ENCODE results near the gene RAD51B. TPM values are rescaled to one million over a fixed set of nuclear protein-coding genes. Genes with fewer than 3 reads are reported as not detected.
"Not testable (repeated sequence)": the region's sequence is repeated elsewhere in the genome, so short reads cannot be mapped to it uniquely, and the experiment has no call there.

The RAD51B gene
- total and polyA plus RNA-seq, 7 donors: 2.4 to 24.4 (median 7.1) TPM

GRCh38 chr14:68182492-68182891, 362.9 kb downstream of the RAD51B start:
- peaks cover 0 to 49% (median 28%) of the 10 kb centered on the region in 4 donors for H3K4me1 ChIP-seq
- 65 to 88% methylated on average over 5 of the region's 5 CpGs for WGBS, 2 donors
- H3K9me3 ChIP-seq: no peaks in the 10 kb centered on the region
- no peaks in the 10 kb centered on the region for H3K36me3 ChIP-seq
- H3K27me3 ChIP-seq: no peaks in the 10 kb centered on the region
- H3K27ac ChIP-seq: peak overlapping the region in 2 of 4 donors; percentile 21 to 57
- H3K4me3 ChIP-seq: no peak overlapping the region
- intact Hi-C loops (cut with DNase I): no loop called here
- TF ChIP-seq EP300 (IDR thresholded peaks at IDR 0.05) (no peak), CTCF (IDR thresholded peaks at IDR 0.05) (no peak), POLR2A (IDR thresholded peaks at IDR 0.05) (no peak), POLR2AphosphoS5 (IDR thresholded peaks at IDR 0.05) (no peak)
- DNase-seq: no peak

DNA sequence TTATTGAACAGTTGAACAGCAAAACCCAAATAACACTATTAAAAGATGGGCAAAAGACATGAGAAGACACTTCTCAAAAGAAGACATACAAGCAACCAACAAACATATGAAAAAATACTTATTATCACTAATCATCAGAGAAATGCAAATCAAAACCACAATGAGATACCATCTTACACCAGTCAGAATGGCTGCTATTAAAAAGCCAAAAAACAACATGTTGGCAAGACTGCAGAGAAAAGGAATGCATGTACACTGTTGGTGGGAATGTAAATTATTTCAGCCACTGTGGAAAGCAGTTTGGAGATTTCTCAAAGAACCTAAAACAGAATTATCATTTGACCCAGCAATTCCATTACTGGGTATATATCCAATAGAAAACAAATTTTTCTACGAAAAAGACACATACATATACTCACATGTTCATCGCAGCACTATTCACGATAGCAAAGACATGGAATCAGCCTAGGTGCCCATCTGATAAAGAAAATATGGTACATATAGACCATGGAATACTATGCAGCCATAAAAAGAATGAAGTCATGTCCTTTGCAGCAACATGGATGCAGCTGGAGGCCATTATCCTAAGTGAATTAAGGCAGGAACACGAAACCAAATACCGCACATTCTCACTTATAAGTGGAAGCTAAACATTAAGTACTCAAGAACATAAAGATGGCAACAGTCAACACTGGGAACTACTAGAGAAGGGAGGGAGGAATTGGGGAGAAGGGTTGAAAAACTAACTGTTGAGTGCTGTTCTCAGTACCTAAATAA, 367.1 kb downstream of the RAD51B start:
- H3K4me3 ChIP-seq; DNase-seq; H3K9me3 ChIP-seq; H3K27me3 ChIP-seq; H3K36me3 ChIP-seq; intact Hi-C loops (cut with DNase I): not testable (repeated sequence)
- WGBS, 2 donors: 97 to 98% methylated on average over 5 of the region's 5 CpGs
- Histone ChIP-seq H3K27ac (peak overlapping the region in 1 of 4 donors; percentile 11), H3K4me1 (peaks cover 0 to 20% (median 17%) of the 10 kb centered on the region in 4 donors)

GRCh38 chr14:68188174-68188573, 368.6 kb downstream of the RAD51B start:
- H3K27me3 ChIP-seq: no peaks in the 10 kb centered on the region
- H3K36me3 ChIP-seq: no peaks in the 10 kb centered on the region
- intact Hi-C loops (cut with DNase I): no loop called here
- DNase-seq: no peak
- H3K4me3 ChIP-seq: no peak overlapping the region
- H3K4me1 ChIP-seq: peaks cover 0 to 28% (median 20%) of the 10 kb centered on the region in 4 donors
- peak overlapping the region in 2 of 4 donors; percentile 19 to 32 for H3K27ac ChIP-seq
- H3K9me3 ChIP-seq: no peaks in the 10 kb centered on the region
- no peak for TF ChIP-seq POLR2AphosphoS5 (IDR thresholded peaks at IDR 0.05)
- WGBS, 2 donors: 88 to 98% methylated on average over 1 of the region's 1 CpG

DNA sequence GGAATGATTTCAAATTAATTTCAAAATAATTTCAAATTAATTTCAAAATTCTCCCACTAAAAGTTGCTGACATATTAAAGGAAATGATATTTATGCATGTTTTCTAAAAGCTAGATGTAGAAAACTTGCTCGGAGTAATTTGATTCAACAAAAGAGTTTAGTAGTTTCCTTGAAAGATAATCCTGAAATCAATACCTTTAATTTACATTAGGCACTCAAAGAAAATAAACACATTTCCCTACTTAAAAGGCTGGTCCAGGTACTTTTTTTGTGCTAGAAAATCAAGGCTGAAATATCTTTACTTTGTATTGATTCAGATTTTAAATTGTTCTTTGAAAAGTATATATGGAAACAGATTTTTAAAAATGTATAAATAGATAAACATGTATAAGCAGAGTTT, 370.5 kb downstream of the RAD51B start:
- TF ChIP-seq EP300 (IDR thresholded peaks at IDR 0.05) (no peak), POLR2A (IDR thresholded peaks at IDR 0.05) (no peak), CTCF (IDR thresholded peaks at IDR 0.05) (no peak), POLR2AphosphoS5 (IDR thresholded peaks at IDR 0.05) (no peak)
- DNase-seq: no peak
- no peaks in the 10 kb centered on the region for H3K36me3 ChIP-seq
- intact Hi-C loops (cut with DNase I): loop anchor here (5.0 kb wide), 6 partner anchors 88 to 357 kb away; no protein-coding TSS in a partner anchor
- no peaks in the 10 kb centered on the region for H3K9me3 ChIP-seq
- peaks cover 0 to 42% (median 35%) of the 10 kb centered on the region in 4 donors for H3K4me1 ChIP-seq
- WGBS, 2 donors: 99% methylated on average over 1 of the region's 1 CpG
- peak overlapping the region in 1 of 4 donors; percentile 22 for H3K27ac ChIP-seq
- no peaks in the 10 kb centered on the region for H3K27me3 ChIP-seq
- H3K4me3 ChIP-seq: no peak overlapping the region

DNA sequence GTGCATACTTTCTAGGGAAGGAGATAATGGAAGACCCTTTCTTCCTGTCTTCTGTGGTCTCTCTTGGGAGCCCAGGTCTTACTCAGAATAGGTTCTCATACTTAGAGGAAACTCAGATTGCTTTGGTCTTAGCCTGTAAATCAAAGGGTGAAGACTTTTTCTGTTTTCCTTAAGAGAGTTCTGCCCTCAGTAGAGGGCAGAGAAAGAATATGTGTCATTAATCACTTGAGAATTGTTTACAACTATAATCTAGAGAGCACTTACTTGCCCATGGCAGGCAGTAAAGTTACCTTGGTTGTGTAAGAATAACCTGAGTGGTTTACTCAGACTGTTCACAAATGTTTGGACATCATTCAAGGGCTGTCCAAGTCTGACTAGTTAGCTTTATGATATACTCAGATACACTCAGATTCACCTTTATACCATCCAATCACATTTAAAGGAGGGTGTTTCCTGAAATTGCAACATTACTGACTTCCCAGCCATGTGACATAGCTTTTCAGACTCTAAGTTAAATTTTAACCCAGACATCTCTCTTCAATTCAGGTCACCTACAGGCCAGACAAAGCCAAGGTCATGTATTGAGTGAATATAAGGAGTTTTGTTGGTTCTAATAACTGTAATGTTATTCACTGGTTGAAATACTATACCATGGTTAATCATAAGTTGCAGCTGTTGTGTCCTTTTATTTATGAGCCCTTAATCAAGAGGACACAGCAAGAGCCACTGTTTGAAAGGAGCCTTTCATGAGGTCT, 372.2 kb downstream of the RAD51B start:
- Histone ChIP-seq H3K4me1 (peaks cover 0 to 57% (median 36%) of the 10 kb centered on the region in 4 donors), H3K9me3 (no peaks in the 10 kb centered on the region), H3K36me3 (no peaks in the 10 kb centered on the region), H3K4me3 (no peak overlapping the region), H3K27ac (peak overlapping the region in 3 of 4 donors; percentile 82 to 87 (median 85)), H3K27me3 (no peaks in the 10 kb centered on the region)
- DNase-seq: no peak
- TF ChIP-seq EP300 (IDR thresholded peaks at IDR 0.05): peak; percentile 71 to 92 (median 86)
- TF ChIP-seq POLR2AphosphoS5 (IDR thresholded peaks at IDR 0.05): peak; percentile 83 to 94 (median 90)
- no peak for TF ChIP-seq CTCF (IDR thresholded peaks at IDR 0.05)
- TF ChIP-seq POLR2A (IDR thresholded peaks at IDR 0.05): no peak
- intact Hi-C loops (cut with DNase I): loop anchor here (2.0 to 5.0 kb wide), 8 partner anchors 49 to 356 kb away; no protein-coding TSS in a partner anchor
